KBM-7 (cell line): ENCODE data around the gene PC.

Experiments
- DNase-seq: peaks from one replicate; pipeline ENCODE4 v3.0.0-alpha.2; 2015
- in situ Hi-C: fragments of 300-500 bp; cut with MboI; formaldehyde crosslinking; loops from 2 replicates; pipeline ENCODE4 v1.14.3; 2020; ENCODE audit warnings: low sequenced_read_pairs, low pct_unique_long_range_greater_than_20kb, mixed read lengths

The PC gene

GRCh38 chr11:66850588-66851238 is 107.5 kb downstream of the PC start:
- in situ Hi-C loops: no loop called here
- no peak for DNase-seq

- DNase-seq: no peak
- in situ Hi-C loops: no loop called here
These were observed 108.0 kb downstream of the PC start for GRCh38 chr11:66850235-66850587.

GRCh38 chr11:66849501-66850234 is 108.5 kb downstream of the PC start:
- no peak for DNase-seq
- in situ Hi-C loops: loop anchor here (25.0 kb wide), 1 partner anchor 162 kb away; the partner anchor contains the start of gene RBM4B

- no peak for DNase-seq
- in situ Hi-C loops: loop anchor here (25.0 kb wide), 1 partner anchor 162 kb away; the partner anchor contains the start of gene RBM4B
These were observed 109.3 kb downstream of the PC start for GRCh38 chr11:66848671-66849500.

GRCh38 chr11:66847461-66848232 is 110.5 kb downstream of the PC start:
- no peak for DNase-seq
- in situ Hi-C loops: loop anchor here (25.0 kb wide), 1 partner anchor 160 kb away; the partner anchor contains the start of gene RBM4B

GRCh38 chr11:66846671-66847091 is 111.5 kb downstream of the PC start:
- in situ Hi-C loops: loop anchor here (25.0 kb wide), 1 partner anchor 159 kb away; the partner anchor contains the start of gene RBM4B
- no peak for DNase-seq

- no peak for DNase-seq
- in situ Hi-C loops: loop anchor here (25.0 kb wide), 1 partner anchor 159 kb away; the partner anchor contains the start of gene RBM4B
These were observed 112.3 kb downstream of the PC start for GRCh38 chr11:66845876-66846212.

- in situ Hi-C loops: loop anchor here (25.0 kb wide), 1 partner anchor 158 kb away; the partner anchor contains the start of gene RBM4B
- no peak for DNase-seq
These were observed 112.9 kb downstream of the PC start for GRCh38 chr11:66845143-66845875.

GRCh38 chr11:66844496-66845142 is 113.6 kb downstream of the PC start:
- in situ Hi-C loops: loop anchor here (25.0 kb wide), 1 partner anchor 157 kb away; the partner anchor contains the start of gene RBM4B
- no peak for DNase-seq

GRCh38 chr11:66843776-66844495 is 114.2 kb downstream of the PC start:
- in situ Hi-C loops: loop anchor here (25.0 kb wide), 1 partner anchor 157 kb away; the partner anchor contains the start of gene RBM4B
- no peak for DNase-seq

GRCh38 chr11:66842896-66843775 is 115.0 kb downstream of the PC start, which contains the start of gene RCE1:
Gene RCE1 (plus strand): TSS chr11:66843441. CDS start chr11:66843456, 15 bp downstream.
- in situ Hi-C loops: loop anchor here (25.0 kb wide), 1 partner anchor 156 kb away; the partner anchor contains the start of gene RBM4B

GRCh38 chr11:66842501-66842895 is 115.7 kb downstream of the PC start:
- in situ Hi-C loops: loop anchor here (25.0 kb wide), 1 partner anchor 155 kb away; the partner anchor contains the start of gene RBM4B

More at GRCh38 chr11:66842896-66843775, 115.0 kb downstream of the PC start, which contains the start of gene RCE1:
- peak; percentile 91 for DNase-seq

GRCh38 chr11:66841861-66842260 is 116.3 kb downstream of the PC start:
- DNase-seq: no peak
- in situ Hi-C loops: loop anchor here (25.0 kb wide), 1 partner anchor 155 kb away; the partner anchor contains the start of gene RBM4B

More at GRCh38 chr11:66842501-66842895, 115.7 kb downstream of the PC start:
- no peak for DNase-seq

GRCh38 chr11:66840317-66841091 is 117.7 kb downstream of the PC start:
- DNase-seq: no peak
- in situ Hi-C loops: loop anchor here (25.0 kb wide), 1 partner anchor 153 kb away; the partner anchor contains the start of gene RBM4B
